ENCODE data around the gene ATF4.

Gene ATF4

DNA sequence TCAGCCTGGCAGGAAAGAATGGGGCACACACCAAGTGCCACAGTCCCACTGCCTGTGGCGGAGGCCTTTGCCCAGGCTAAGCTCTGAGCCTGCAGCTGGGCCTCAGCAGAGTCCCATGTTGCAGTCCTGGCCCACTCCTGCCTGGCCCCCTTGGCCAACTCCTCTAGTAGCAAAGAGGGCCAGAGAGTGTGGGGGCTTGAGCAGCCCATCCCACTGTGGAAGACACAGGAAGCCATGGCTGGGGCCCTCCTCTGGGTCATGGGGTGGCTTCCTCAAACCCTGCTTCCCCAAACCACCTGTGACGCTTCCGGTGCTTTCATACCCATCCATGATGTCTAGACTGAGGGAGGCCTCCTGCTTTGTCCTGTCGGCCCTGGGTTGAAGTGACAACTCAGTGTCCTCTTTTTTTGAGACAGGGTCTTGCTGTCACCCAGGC lies 6.4 kb downstream of the ATF4 start:
- TF ChIP-seq GATA3 (IDR thresholded peaks at IDR 0.05; ENCODE audit: low read depth, low read length) (no peak), GATA2 (IDR thresholded peaks at IDR 0.05; ENCODE audit: low read depth, low read length) (no peak)

DNA sequence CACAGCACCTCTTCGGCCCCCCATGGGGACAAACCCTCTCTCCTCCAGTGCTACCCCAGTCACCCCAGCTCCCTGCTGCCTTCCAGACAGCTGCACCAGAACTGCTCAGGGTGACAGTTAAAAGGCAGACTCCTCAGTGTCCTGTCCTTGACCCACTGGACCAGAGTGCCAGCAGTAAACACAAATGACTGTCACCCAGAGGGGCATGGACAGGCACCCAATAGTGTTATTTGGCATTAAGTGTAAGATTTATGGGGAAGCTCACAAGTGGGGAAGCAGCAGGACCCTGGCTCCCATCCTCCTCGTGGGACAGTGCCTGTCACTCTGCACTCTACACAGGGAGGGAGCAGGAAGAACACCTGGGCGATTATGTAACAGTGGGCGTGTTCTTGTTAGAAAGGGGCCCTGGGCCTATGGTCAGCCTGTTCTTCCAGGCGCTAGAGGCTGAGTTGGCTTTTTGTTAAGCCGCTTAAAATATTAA lies 7.2 kb downstream of the ATF4 start:
- TF ChIP-seq GATA2 (IDR thresholded peaks at IDR 0.05; ENCODE audit: low read depth, low read length) (no peak), GATA3 (IDR thresholded peaks at IDR 0.05; ENCODE audit: low read depth, low read length) (no peak)

DNA sequence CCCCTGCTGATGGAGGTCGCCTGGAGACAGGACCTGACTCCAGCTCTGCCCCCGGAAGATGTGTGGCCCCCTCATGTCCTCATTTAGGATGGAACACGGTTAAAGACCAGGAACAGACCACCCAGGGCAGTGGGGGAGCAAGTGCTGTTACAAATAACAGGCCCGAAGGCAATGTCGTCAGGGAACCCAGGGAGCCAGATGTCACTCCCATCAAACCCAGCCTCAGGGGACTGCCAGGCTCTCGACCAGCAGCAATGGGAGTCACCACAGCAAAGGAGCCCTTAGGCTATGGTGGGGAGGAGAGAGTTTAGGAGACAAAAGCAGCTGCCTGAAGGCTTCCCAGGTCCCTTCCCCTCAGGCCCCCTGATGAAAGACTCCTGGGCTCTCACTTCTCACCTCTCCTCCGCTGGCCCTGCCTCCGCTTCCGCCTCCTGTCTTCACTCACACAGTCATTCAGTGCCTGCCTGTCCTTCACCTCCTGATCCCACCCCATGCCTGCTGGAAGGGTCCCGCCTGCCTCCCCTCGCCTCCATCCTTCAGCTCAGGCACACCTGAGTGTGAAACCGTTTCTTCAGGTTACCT lies 7.8 kb downstream of the ATF4 start:
- TF ChIP-seq GATA3 (IDR thresholded peaks at IDR 0.05; ENCODE audit: low read depth, low read length) = no peak
- no peak for TF ChIP-seq GATA2 (IDR thresholded peaks at IDR 0.05; ENCODE audit: low read depth, low read length)

DNA sequence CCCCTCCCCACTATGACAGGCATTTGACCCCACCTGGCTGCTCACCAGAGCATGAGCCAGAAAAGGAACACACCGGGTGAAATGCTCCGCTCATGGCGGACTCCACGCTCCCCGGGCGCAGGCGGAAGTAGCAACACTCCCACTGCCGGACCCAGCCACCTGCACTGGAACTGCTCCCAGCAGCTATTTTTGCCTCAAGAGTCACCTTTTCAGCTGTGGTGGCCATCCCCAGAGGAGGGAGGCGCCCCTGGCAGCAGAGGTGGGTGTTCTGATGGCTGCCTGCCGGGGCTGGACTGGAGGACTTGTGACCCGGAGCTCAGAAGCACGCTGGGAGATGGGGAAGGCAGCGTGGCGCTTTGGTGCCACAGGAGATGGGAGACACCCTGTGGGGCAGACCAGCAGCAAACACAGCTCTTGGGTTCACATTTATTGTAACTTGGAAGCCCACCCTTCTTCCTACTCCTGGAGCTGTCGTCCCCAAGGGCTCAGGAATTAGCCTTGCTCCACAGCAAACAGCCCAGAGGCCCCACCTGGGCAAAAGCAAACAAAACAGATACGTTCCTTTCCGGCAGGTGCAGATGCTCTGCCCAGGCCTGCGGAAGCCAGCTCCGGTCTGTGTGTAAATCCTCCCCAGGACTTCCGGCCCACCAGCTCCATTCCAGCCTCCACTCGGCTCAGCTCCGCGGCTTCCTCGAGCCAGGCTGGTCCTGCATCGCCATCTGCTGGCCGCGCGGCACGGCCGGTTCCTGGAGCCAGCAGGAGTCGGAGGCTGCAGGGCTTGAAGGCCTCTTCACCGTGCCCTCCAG lies 8.5 kb downstream of the ATF4 start:
- no peak for TF ChIP-seq GATA2 (IDR thresholded peaks at IDR 0.05; ENCODE audit: low read depth, low read length)
- TF ChIP-seq GATA3 (IDR thresholded peaks at IDR 0.05; ENCODE audit: low read depth, low read length) = no peak

DNA sequence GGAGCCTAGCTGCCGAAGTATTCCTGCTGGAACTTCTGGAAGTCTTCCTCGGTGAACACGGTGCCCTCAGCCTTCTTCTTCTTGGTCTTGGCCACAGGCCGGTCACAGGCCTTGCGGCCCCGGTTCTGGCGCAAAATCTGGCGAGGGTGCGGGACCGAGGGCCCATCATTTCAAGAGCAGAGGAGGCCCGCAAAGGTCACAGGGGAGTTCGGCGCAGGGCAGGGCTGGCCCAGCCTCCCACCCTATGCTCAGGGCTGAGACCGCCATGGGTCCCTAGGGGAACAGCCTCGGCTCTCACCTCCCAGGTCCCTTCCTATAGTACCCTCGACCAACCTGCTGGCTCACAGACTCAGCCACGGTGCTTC lies 9.1 kb downstream of the ATF4 start:
- TF ChIP-seq GATA3 (IDR thresholded peaks at IDR 0.05; ENCODE audit: low read depth, low read length) (no peak), GATA2 (IDR thresholded peaks at IDR 0.05; ENCODE audit: low read depth, low read length) (no peak)

DNA sequence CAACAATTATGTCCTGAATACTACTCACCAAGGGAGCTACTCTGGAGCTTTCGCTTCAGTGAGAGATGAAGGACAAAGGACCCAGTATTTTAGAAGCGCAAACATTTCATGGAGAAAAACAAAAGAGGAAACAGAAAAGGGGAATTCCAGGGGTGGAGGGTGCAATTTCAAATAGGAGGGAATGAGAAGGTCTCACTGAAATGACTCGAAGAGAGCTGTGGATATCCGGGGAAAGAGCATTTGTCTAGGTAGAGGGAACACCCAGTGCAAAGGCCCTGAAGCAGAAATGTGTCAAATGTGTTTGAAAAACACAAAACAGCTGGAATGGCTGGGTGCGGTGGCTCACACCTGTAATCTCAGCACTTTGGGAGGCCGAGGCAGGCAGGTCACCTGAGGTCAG lies 9.8 kb downstream of the ATF4 start:
- TF ChIP-seq GATA3 (IDR thresholded peaks at IDR 0.05; ENCODE audit: low read depth, low read length) = no peak

DNA sequence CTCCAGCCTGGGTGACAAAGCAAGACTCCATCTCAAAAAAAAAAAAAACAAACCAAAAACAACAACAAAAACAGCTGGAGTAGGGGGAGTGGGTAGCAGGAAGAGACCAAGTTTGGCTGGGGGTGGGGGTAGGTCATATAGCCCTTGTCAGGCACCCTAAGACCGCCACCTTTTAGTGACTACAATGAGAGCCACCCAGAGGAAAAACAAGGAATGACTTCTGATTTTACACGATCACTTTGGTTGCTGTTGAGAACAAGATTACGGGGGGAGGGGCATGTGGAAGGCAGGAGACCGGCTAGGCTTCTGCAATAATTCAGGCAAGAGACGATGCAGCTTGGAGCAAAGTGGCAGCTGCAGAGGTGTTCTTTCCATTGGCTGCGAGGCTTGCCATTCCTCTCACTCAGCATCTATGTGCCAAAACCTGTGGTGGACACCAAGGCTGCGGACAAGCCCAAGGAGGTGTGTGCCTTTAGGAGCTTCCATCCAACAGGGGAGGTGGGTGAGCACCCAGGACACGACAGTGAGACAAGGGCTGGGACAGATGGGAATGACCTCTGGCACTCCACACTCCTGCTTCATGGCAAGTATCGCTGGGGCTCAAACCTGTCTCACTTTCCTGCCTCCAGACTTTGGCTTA lies 10.4 kb downstream of the ATF4 start:
- no peak for TF ChIP-seq GATA2 (IDR thresholded peaks at IDR 0.05; ENCODE audit: low read depth, low read length)
- TF ChIP-seq GATA3 (IDR thresholded peaks at IDR 0.05; ENCODE audit: low read depth, low read length) = no peak

DNA sequence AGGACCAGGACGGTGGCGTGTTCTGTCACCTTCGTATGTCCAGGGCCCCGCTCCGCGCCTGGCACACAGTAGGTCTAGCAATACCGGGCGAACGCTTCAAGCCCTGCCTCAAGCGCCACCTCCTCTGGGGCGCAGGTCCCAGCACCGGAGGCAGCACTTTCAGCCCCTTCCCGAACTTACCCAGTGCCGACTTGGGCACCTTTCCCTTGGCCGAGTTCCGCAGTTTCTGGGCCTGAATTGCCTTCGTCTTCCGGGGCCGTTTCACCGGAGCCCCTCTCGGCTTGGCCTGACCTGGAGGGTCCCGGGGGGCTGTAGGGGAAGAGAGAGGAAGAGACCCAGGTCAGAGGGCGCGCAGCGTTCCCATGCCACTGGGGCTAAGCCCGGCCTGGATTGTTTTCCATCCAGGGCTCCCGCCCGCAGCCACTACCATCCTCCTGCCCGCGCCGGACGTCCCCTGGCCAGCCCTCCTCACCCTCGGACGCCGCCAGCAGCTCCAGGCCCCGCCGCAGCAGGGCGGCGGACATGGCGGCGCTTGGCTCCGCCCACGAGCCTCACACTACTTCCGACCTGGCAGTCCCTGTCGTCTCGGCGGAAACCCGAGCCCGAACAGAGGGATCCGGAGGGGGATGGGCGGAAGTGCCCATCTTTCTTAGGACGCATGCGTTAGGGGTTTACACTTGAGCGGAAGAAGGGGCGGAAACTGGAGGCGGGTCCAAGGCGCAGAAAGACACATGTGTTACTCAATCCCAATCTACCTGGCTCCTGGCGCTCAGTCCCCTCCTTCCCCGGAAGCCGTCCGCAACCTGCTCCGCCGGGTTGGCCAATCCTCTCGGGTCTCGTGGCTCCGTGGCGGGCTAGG lies 12.1 kb downstream of the ATF4 start, which contains the start of gene RPS19BP1:
Gene RPS19BP1 (minus strand): TSS at position 534 of the 859 bp plus-strand sequence. CDS start 10 bp downstream, at position 524.
- TF ChIP-seq GATA2 (IDR thresholded peaks at IDR 0.05; ENCODE audit: low read depth, low read length) (no peak), GATA3 (IDR thresholded peaks at IDR 0.05; ENCODE audit: low read depth, low read length) (no peak)

DNA sequence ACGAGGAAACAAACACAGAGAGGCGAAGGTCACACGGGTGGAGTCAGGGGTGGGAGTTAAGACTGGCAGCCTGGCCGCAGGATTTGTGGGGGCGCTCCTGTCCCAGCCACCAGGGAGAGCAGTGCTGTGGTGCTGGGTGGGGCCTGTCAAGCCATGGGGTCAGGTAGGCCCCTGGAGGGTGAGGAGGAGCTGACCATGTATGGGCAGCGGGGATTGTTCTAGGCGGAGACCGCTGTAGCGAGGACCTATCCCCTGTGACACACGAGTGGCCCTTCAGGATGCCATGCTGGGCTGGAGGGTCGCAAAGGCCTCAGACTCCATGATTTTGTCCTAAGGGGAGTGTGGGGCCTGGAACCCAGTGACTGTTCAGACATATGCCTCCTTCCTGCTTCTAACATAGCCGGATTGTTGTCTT lies 13.7 kb downstream of the ATF4 start:
- TF ChIP-seq GATA2 (IDR thresholded peaks at IDR 0.05; ENCODE audit: low read depth, low read length) = no peak
- no peak for TF ChIP-seq GATA3 (IDR thresholded peaks at IDR 0.05; ENCODE audit: low read depth, low read length)

DNA sequence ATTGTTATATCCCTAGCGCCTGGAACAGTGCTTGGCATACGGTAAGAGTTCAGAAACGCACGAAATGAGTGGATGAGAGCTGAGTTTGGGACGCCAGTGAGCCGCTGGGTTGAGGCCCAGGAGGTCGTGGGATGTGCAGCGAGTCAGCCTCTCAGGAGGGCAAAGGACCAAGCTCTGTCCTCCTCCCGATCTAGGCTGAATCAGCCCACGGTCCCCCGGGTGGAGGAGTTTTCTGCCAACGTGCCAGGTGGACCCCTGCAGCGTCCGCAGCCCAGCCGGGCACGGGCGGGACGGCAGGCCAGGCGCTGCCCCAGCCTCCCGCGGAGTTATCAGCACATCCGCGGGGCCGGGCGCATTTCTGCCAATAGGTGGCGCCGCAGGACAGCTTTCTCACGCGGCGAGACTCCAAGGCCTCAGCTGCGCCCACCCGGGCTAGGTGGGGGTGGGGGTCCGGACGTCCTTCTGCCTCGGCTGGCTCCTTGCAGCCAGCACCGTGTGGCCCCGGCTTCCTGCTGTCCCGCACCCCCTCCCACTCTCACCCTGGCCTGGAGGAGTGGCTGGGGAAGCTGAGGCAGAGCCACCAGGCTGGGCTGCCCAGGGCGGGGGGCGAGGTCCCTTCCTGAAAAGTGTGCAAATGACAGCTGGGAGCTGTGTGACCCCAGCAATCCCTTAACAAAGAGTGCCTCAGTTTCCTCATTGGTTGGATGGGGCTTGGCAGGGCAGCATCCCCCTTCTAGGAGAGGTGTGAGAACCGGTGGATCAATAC lies 14.4 kb downstream of the ATF4 start:
- TF ChIP-seq GATA2 (IDR thresholded peaks at IDR 0.05; ENCODE audit: low read depth, low read length) = peak; percentile 48
- TF ChIP-seq GATA3 (IDR thresholded peaks at IDR 0.05; ENCODE audit: low read depth, low read length) = no peak

DNA sequence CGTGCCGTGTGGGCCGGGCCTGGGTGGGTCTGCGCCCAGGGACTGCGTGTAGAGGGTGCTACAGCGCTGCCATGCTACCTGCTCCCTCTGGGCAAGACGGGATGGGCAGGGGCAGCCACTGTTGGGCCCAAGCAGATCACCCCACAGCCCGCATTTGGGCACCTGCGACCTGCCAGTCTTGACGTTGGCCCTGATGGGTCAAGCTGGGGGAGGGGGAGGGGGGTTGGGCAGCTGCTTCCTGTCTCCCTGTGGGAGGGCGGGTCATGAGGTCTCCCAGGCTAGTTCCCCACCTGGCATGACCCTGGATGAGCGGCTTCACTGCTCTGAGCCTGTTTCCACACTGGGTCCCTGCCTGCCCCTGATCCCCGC lies 15.0 kb downstream of the ATF4 start:
- TF ChIP-seq GATA2 (IDR thresholded peaks at IDR 0.05; ENCODE audit: low read depth, low read length) = no peak
- no peak for TF ChIP-seq GATA3 (IDR thresholded peaks at IDR 0.05; ENCODE audit: low read depth, low read length)

DNA sequence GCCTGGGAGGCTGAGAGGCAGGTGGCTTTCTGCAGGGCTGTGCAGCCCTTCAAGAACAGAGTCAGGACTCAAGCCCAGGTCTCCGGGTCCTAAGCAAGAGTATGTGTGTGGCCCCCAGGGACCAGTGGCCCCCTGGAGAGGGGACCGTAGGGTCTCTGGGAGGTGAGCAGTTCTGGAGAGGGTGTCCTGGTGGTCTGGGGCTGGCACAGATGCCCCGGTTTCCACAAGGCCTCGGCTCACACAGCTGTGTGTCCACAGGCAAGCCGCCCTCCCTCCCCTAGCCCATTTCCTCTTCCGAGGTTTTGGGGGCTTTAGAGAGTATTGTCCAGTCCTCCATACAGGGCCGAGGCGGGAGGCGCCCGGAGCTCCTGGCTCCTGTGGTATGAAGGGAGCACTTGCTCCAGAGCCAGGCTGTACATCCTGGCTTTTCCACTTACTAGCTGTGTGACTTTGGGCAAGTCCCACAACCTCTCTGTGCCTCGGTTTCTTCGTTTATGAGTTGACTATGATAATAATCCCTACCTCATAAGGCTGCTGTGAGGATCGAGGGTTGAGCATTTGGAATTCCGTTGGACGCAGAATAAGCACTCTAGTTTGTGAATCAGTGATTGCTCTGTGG lies 15.6 kb downstream of the ATF4 start:
- TF ChIP-seq GATA3 (IDR thresholded peaks at IDR 0.05; ENCODE audit: low read depth, low read length) = no peak
- TF ChIP-seq GATA2 (IDR thresholded peaks at IDR 0.05; ENCODE audit: low read depth, low read length) = no peak

DNA sequence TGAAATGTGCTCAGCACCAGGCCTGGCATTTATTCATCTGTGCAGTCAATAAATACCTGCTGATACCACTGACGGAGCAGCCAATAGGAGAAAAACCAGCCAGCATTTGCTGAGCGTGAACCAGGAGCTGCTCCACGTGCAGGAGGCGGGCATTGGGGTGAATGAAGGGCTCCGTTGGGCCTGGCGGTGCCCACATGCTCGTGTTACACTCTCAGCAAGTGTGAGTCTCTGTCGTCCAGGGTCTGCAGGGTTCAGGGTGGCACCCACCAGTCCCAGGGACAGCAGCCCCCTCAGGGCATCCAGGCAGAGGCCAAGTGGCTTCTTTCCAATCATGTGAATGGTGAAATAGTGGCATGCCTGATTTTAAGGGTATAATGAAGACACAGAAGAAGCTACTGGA lies 16.3 kb downstream of the ATF4 start:
- TF ChIP-seq GATA3 (IDR thresholded peaks at IDR 0.05; ENCODE audit: low read depth, low read length) = no peak
- no peak for TF ChIP-seq GATA2 (IDR thresholded peaks at IDR 0.05; ENCODE audit: low read depth, low read length)

Data from SH-SY5Y (cell line).